CD4-positive, alpha-beta memory T cell (primary cell): ENCODE measurements around the gene INTS15. TPM values are rescaled to one million over a fixed set of nuclear protein-coding genes. Genes with fewer than 3 reads are reported as not detected.

Source experiments
- CTCF ChIA-PET: fragments of 350-600 bp; sonication (Branson Sonifier 250); formaldehyde crosslinking; loops from one replicate; lab custom pipeline; 2021; ENCODE audit warnings: inconsistent platforms; ENCODE audit not compliant: partially characterized antibody; lab: Charles Lee
- POLR2A ChIA-PET: fragments of 350-600 bp; sonication (Branson Sonifier 250); formaldehyde crosslinking; loops from one replicate; lab custom pipeline; 2021; ENCODE audit not compliant: partially characterized antibody; lab: Charles Lee
- DNase-seq, 5 donors: peaks; one replicate each; pipeline versions ENCODE4 v3.0.0 to v3.0.0-alpha.2; 2020 to 2022; ENCODE audit warnings: mixed read lengths in 1 of 5
- H3K27ac ChIP-seq: one replicate; pipeline ENCODE4 v1.7.0; 2013; ENCODE audit warnings: low read depth, low read length
- H3K27me3 ChIP-seq: 2 replicates; pipeline ENCODE4 v1.7.0; 2013; ENCODE audit warnings: mild to moderate bottlenecking, low read length, moderate library complexity; ENCODE audit not compliant: insufficient read depth
- H3K36me3 ChIP-seq: 2 replicates; pipeline ENCODE4 v1.7.0; 2013; ENCODE audit warnings: mild to moderate bottlenecking, low read length, moderate library complexity; ENCODE audit not compliant: insufficient read depth
- H3K4me1 ChIP-seq: 2 replicates; pipeline ENCODE4 v1.7.0; 2013; ENCODE audit warnings: mild to moderate bottlenecking, low read length, moderate library complexity; ENCODE audit not compliant: insufficient read depth
- H3K4me3 ChIP-seq, 2 donors: one replicate each; pipeline ENCODE4 v1.7.0; 2013; ENCODE audit warnings: low read length in 2 of 2, mild to moderate bottlenecking in 1 of 2
- H3K9me3 ChIP-seq, 2 donors: one replicate each; pipeline ENCODE4 v1.7.0; 2013; ENCODE audit warnings: low read length in 2 of 2, control low read depth in 1 of 2; ENCODE audit not compliant: control insufficient read depth in 1 of 2
- H3K27ac Mint-ChIP-seq, 7 donors: one replicate each; pipeline ENCODE4 v1.8.0; 2020 to 2021; ENCODE audit warnings: mixed read lengths in 7 of 7, mild to moderate bottlenecking in 6 of 7, inconsistent platforms in 3 of 7, moderate library complexity in 3 of 7
- H3K27me3 Mint-ChIP-seq, 2 donors: one replicate each; pipeline ENCODE4 v1.8.0; 2020 to 2021; ENCODE audit warnings: mixed read lengths in 2 of 2
- H3K36me3 Mint-ChIP-seq, 2 donors: one replicate each; pipeline ENCODE4 v1.8.0; 2020 to 2021; ENCODE audit warnings: mixed read lengths in 2 of 2, inconsistent platforms in 1 of 2, mild to moderate bottlenecking in 1 of 2
- H3K4me1 Mint-ChIP-seq, 4 donors: one replicate each; pipeline ENCODE4 v1.8.0; 2020 to 2021; ENCODE audit warnings: mixed read lengths in 4 of 4, mild to moderate bottlenecking in 1 of 4
- H3K4me3 Mint-ChIP-seq, 8 donors: one replicate each; pipeline ENCODE4 v1.8.0; 2020 to 2021; ENCODE audit warnings: mixed read lengths in 8 of 8, mild to moderate bottlenecking in 7 of 8, moderate library complexity in 6 of 8, inconsistent platforms in 3 of 8
- H3K9me3 Mint-ChIP-seq, 8 donors: one replicate each; pipeline ENCODE4 v1.8.0; 2020 to 2021; ENCODE audit warnings: mixed read lengths in 8 of 8, mild to moderate bottlenecking in 5 of 8, inconsistent platforms in 3 of 8, moderate library complexity in 1 of 8
- intact Hi-C: fragments of 100-400 bp; cut with micrococcal nuclease; formaldehyde crosslinking; loops from one replicate; pipeline ENCODE4 v1.15.1; 2023
- polyA plus RNA-seq, 2 donors: library from polyadenylated mRNA; unstranded; fragments of 300-500 nt; fragmentation: Illumina TruSeq; gene quantifications; one replicate each; pipeline ENCODE4 v1.2.3, GENCODE V29; 2021
- total RNA-seq, 2 experiments: library from RNA; stranded (reverse); gene quantifications; one replicate each; pipeline ENCODE4 v1.2.3, GENCODE V29; 2021

Gene INTS15
- total and polyA plus RNA-seq, 4 experiments from 2014 or later: 25.4 to 62.1 (median 47.0) TPM

DNA sequence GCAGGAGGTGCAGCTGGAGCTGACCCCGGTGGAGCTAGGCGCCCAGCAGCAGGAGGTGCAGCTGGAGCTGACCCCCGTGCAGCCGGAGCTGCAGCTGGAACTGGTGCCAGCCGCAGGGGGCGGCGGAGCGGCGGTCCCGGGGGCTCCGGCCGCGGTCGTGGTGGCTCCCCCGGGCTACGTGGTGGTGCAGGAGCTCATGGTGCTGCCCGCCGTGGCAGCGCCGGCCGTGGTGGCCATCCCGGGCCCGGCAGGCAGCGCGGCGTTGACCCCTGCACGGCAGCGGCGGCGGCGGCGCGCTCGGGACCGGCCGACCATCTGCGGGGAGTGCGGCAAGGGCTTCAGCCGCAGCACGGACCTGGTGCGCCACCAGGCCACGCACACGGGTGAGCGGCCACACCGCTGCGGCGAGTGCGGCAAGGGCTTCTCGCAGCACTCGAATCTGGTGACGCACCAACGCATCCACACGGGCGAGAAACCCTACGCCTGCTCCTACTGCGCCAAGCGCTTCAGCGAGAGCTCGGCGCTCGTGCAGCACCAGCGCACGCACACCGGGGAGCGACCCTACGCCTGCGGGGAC is 32.4 kb downstream of the INTS15 start:
- Mint-ChIP-seq H3K4me1 (peaks cover 29 to 56% (median 44%) of the 10 kb centered on the region in 4 donors), H3K36me3 (peaks cover 0 to 6% of the 10 kb centered on the region in 2 donors), H3K4me3 (no peak overlapping the region), H3K27me3 (no peaks in the 10 kb centered on the region), H3K9me3 (no peaks in the 10 kb centered on the region), H3K27ac (no peak overlapping the region)
- H3K27ac ChIP-seq: no peak overlapping the region
- CTCF ChIA-PET: no interaction called here
- intact Hi-C loops: no loop called here
- no peak for DNase-seq
- H3K36me3 ChIP-seq: no peaks in the 10 kb centered on the region
- no peaks in the 10 kb centered on the region for H3K27me3 ChIP-seq
- peaks cover 49% of the 10 kb centered on the region for H3K4me1 ChIP-seq
- H3K9me3 ChIP-seq: no peaks in the 10 kb centered on the region
- H3K4me3 ChIP-seq: no peak overlapping the region
- POLR2A ChIA-PET: interaction anchor here (0.5 to 2.7 kb wide), 3 partner anchors 15 to 32 kb away, joined by 3 to 8 read pairs (median 7); partner anchors contain the start of genes INTS15 and ZNF316

DNA sequence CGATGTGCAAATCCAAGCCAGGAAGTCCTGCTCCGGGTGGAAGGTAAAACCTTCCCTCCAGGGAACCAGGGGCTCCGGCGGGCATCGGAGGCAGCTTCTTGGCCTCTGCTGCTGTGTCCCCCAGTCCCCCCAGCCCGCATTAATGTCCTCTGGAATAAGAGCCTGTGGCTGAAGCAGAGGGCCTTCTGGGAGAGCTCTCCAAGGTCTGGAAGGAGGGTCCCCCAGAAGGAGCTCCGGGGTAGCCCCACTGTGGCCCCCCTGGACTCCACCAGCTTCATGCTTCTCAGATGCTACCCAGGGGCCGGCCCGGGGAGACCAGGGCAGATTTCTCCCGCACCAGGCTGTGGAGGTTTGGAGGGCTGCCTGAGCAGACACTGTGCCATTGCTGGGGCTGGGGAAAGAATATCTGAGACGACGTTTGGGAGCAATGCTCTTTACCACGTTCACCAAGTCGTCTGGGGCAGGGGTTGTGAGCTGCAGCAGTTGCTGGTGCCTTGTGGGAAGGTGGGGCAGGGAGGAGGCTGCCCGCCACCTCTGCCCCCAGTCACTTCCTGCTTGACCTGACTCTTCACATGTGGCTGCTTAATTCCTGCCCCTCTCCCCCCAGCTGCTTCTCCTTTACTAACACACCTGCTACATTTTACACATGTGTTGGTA is 33.9 kb downstream of the INTS15 start:
- Mint-ChIP-seq H3K27ac (peak overlapping the region; percentile 60 to 90 (median 77)), H3K9me3 (no peaks in the 10 kb centered on the region), H3K36me3 (peaks cover 0 to 6% of the 10 kb centered on the region in 2 donors), H3K4me3 (peak overlapping the region in 7 of 8 donors; percentile 64 to 83 (median 76)), H3K27me3 (no peaks in the 10 kb centered on the region), H3K4me1 (peaks cover 29 to 49% (median 39%) of the 10 kb centered on the region in 4 donors)
- ChIA-PET CTCF (no interaction called here), POLR2A (interaction anchor here (1.4 kb wide), 1 partner anchor 13 kb away, joined by 8 read pairs; the partner anchor contains the start of gene ZNF316)
- Histone ChIP-seq H3K4me3 (no peak overlapping the region), H3K4me1 (peaks cover 49% of the 10 kb centered on the region), H3K9me3 (no peaks in the 10 kb centered on the region), H3K27ac (no peak overlapping the region), H3K36me3 (no peaks in the 10 kb centered on the region), H3K27me3 (no peaks in the 10 kb centered on the region)
- DNase-seq: peak in 2 of 5 donors; percentile 15 to 20
- intact Hi-C loops: no loop called here

DNA sequence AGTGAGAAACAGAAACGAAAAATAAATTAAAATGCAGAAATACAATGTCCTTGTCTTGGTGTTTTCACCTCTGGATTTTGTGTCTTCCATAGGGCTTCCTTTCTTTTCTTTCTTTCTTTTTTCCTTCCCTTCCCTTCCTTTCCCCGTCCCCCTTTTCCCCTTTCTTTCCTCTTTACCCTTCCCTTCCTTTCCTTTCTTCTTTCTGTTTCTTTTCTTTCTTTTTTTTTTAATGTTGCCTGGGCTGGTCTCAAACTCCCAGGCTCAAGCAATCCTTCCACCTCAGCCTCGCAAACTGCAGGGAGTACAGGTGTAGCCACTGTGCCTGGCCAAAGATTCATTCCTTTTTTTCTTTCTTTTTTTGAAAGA is 34.4 kb downstream of the INTS15 start:
- H3K27me3 ChIP-seq: no peaks in the 10 kb centered on the region
- no peak for DNase-seq
- ChIA-PET CTCF (no interaction called here), POLR2A (interaction anchor here (1.4 kb wide), 1 partner anchor 13 kb away, joined by 8 read pairs; the partner anchor contains the start of gene ZNF316)
- H3K9me3 ChIP-seq: no peaks in the 10 kb centered on the region
- no peaks in the 10 kb centered on the region for H3K36me3 ChIP-seq
- H3K4me3 Mint-ChIP-seq: peak overlapping the region in 7 of 8 donors; percentile 64 to 83 (median 76)
- H3K27ac ChIP-seq: no peak overlapping the region
- no peaks in the 10 kb centered on the region for H3K27me3 Mint-ChIP-seq
- H3K4me3 ChIP-seq: no peak overlapping the region
- peak overlapping the region; percentile 60 to 90 (median 77) for H3K27ac Mint-ChIP-seq
- peaks cover 0 to 6% of the 10 kb centered on the region in 2 donors for H3K36me3 Mint-ChIP-seq
- peaks cover 29 to 47% (median 38%) of the 10 kb centered on the region in 4 donors for H3K4me1 Mint-ChIP-seq
- H3K4me1 ChIP-seq: peaks cover 49% of the 10 kb centered on the region
- intact Hi-C loops: no loop called here
- no peaks in the 10 kb centered on the region for H3K9me3 Mint-ChIP-seq

DNA sequence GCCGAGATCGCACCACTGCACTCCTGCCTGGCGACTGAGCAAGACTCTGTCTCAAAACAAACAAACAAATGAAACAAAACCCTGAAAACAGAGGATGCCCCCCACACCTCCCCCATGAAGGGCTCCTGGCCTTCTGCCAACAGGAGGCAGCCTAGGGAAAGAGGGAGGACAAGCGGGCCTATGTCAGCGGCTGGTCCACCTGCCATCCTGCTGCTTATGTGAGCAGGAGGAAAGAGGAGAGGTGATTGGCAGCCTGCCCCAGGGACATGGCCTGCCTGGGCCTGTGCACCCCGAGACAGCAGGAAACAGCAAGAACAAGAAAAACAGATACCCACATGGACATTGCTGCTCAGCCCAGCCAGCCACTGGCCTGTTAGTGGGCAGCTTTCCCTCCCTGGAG is 38.2 kb downstream of the INTS15 start:
- Mint-ChIP-seq H3K27me3 (no peaks in the 10 kb centered on the region), H3K36me3 (no peaks in the 10 kb centered on the region), H3K27ac (peak overlapping the region in 2 of 7 donors; percentile 8 to 84), H3K9me3 (no peaks in the 10 kb centered on the region), H3K4me1 (peaks cover 10 to 19% (median 14%) of the 10 kb centered on the region in 4 donors), H3K4me3 (no peak overlapping the region)
- Histone ChIP-seq H3K36me3 (no peaks in the 10 kb centered on the region), H3K9me3 (no peaks in the 10 kb centered on the region), H3K27me3 (no peaks in the 10 kb centered on the region), H3K4me3 (no peak overlapping the region), H3K4me1 (peaks cover 21% of the 10 kb centered on the region), H3K27ac (no peak overlapping the region)
- POLR2A ChIA-PET: no interaction called here
- CTCF ChIA-PET: no interaction called here
- no peak for DNase-seq
- intact Hi-C loops: no loop called here

DNA sequence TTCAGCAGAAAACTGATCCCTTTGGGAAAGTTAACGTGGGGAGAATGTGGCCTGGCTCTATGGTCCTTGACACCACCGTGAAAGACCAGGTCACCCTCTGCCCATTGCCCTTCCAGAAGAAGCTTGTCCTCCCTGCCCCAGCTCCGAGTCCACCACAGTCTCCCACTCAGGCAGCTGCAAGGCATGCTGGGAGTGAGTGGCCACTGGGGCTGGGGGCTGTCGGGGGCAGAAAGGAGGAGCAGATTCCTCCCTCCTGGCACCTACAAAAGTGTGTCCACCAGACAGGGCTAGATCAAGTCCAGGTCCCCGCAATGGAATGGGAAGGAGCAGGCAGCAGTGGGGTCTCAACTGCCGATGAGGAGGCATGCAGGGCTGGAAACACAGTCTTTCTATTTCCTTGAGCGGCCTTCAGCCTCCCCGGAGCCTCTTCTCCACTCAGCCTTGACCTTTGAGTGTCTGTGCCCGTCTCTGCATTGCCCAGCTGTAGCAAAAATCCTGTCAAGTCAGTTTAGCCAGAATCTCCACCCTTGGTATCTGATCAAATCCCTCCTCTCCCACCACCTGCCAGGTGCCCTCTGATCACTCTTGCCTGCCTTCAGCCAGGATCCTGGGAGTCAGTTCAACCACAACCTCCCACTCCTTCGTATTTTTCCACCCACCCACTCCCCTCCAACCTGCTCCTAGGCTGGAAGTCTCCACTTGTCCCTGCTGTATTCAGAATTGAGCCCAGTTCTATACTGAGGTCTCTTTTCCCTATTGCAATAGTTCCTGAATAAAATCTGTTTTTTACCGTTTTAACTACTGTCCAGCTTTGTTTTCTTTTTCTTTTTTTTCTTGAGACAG is 40.4 kb downstream of the INTS15 start:
- H3K36me3 ChIP-seq: no peaks in the 10 kb centered on the region
- no peaks in the 10 kb centered on the region for H3K27me3 ChIP-seq
- intact Hi-C loops: no loop called here
- Mint-ChIP-seq H3K4me3 (no peak overlapping the region), H3K9me3 (no peaks in the 10 kb centered on the region), H3K27ac (peak overlapping the region in 2 of 7 donors; percentile 29 to 78), H3K4me1 (peaks cover 0 to 4% (median under 1%) of the 10 kb centered on the region in 4 donors), H3K27me3 (no peaks in the 10 kb centered on the region), H3K36me3 (no peaks in the 10 kb centered on the region)
- no peak for DNase-seq
- H3K27ac ChIP-seq: no peak overlapping the region
- no peak overlapping the region for H3K4me3 ChIP-seq
- ChIA-PET CTCF (no interaction called here), POLR2A (no interaction called here)
- H3K9me3 ChIP-seq: no peaks in the 10 kb centered on the region
- no peaks in the 10 kb centered on the region for H3K4me1 ChIP-seq

DNA sequence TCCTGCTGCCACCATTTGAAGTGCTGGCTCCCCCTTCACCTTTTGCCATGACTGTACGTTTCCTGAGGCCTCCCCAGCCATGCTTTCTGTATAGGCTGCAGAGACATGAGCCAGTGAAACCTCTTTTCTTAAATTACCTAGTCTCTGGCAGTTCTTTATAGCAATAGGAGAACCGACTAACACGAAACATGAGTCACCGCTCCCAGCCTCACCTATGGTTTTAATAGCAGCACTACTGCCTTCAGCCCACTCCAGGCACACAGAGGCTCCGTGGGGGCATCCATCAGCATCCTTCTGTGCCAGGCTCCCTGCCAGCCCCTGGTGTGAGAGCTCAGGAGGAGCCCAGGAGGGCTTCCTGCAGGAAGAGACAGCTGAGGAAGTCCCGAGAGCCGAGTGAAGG is 41.8 kb downstream of the INTS15 start:
- peak overlapping the region in 1 of 7 donors; percentile 70 for H3K27ac Mint-ChIP-seq
- H3K4me3 ChIP-seq: no peak overlapping the region
- H3K36me3 Mint-ChIP-seq: no peaks in the 10 kb centered on the region
- no peaks in the 10 kb centered on the region for H3K4me1 ChIP-seq
- H3K36me3 ChIP-seq: no peaks in the 10 kb centered on the region
- no peaks in the 10 kb centered on the region for H3K27me3 Mint-ChIP-seq
- no peak for DNase-seq
- H3K4me1 Mint-ChIP-seq: peaks cover 0 to 3% (median 0%) of the 10 kb centered on the region in 4 donors
- no peaks in the 10 kb centered on the region for H3K9me3 Mint-ChIP-seq
- H3K27ac ChIP-seq: no peak overlapping the region
- no peak overlapping the region for H3K4me3 Mint-ChIP-seq
- POLR2A ChIA-PET: no interaction called here
- CTCF ChIA-PET: no interaction called here
- intact Hi-C loops: no loop called here
- H3K27me3 ChIP-seq: no peaks in the 10 kb centered on the region
- H3K9me3 ChIP-seq: no peaks in the 10 kb centered on the region

DNA sequence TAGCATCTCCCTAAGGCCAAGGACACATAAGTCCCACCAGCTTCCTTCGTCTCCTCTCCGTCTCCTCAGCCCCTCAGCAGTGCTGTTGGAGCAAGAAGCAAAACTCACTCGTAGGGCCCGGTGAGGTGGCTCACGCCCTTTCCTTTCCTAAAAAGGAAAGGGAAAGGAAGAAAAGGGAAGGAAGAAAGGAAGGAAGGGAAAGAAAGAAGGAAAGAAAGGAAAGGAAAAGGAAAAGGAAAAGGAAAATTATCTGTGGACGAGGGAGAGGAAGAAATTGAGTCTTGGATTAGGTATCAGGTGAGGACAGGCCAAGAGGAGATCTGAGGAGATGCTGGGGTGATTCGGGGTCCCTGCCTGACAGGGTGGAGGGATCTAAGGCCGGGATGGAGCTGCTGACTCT is 44.2 kb downstream of the INTS15 start:
- Mint-ChIP-seq H3K36me3 (peaks cover under 1 to 9% of the 10 kb centered on the region in 2 donors), H3K9me3 (no peaks in the 10 kb centered on the region)

More for the DNA sequence above, 44.2 kb downstream of the INTS15 start:
- intact Hi-C loops: no loop called here
- H3K4me3 ChIP-seq: no peak overlapping the region
- DNase-seq: no peak
- Mint-ChIP-seq H3K4me1 (peaks cover 7 to 14% (median 13%) of the 10 kb centered on the region in 4 donors), H3K27ac (peak overlapping the region in 1 of 7 donors; percentile 32), H3K27me3 (no peaks in the 10 kb centered on the region), H3K4me3 (peak overlapping the region in 2 of 8 donors; percentile 25 to 37)
- H3K36me3 ChIP-seq: no peaks in the 10 kb centered on the region
- no peaks in the 10 kb centered on the region for H3K27me3 ChIP-seq
- H3K27ac ChIP-seq: no peak overlapping the region
- peaks cover 13% of the 10 kb centered on the region for H3K4me1 ChIP-seq
- ChIA-PET CTCF (no interaction called here), POLR2A (no interaction called here)
- H3K9me3 ChIP-seq: no peaks in the 10 kb centered on the region
